ENCODE results near the gene SCRN1. TPM values are rescaled to one million over a fixed set of nuclear protein-coding genes. Genes with fewer than 3 reads are reported as not detected.

The SCRN1 gene
- total RNA-seq, 2 experiments from 2014 or later: 3.8 to 4.4 TPM

DNA sequence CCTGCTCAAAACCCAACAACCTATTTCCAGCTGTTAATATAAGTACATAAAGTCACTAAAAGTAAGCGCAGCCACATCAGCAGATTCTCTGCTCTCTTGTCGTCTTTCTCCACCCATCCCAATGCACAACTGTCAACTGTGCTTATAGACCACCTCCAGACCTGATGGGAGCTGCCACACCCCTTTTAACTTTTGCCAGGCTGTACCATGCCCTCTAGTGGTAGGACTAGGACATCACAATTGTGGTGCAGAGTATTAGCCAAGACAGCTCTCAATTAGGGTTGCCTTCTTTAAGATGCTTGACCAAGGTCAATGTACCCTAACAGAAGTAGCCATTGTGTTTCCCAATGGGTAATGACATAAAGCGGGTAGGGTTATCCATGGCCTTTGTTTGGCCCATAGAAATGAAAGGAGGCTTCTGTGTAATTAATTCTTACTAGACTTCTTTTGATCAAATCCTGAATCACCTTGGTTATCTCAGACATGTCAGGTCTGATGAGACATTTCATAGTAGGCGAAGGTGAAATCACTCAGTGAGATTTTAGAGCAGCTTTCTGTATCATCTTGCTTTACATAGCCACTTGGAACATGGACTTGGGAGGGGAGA lies 68.1 kb downstream of the SCRN1 start:
- POLR2A ChIA-PET: no interaction called here
- CTCF ChIA-PET: interaction anchor here (0.5 to 3.0 kb wide), 32 partner anchors 9 to 1391 kb away, joined by 3 to 16 read pairs (median 4); partner anchors contain the start of gene WIPF3
- no peak overlapping the region for H3K4me3 Mint-ChIP-seq
- H3K9me3 Mint-ChIP-seq (ENCODE audit: low read depth): no peaks in the 10 kb centered on the region
- no peaks in the 10 kb centered on the region for H3K27me3 Mint-ChIP-seq
- peak; percentile 79 for ATAC-seq
- intact Hi-C loops (cut with DNase I, micrococcal nuclease): loop anchor here (1.0 to 5.0 kb wide), 6 partner anchors 43 to 285 kb away; no protein-coding TSS in a partner anchor
- peaks cover 2% of the 10 kb centered on the region for H3K36me3 Mint-ChIP-seq (ENCODE audit: low read depth)
- no peak overlapping the region for H3K27ac Mint-ChIP-seq
- peaks cover 6% of the 10 kb centered on the region for H3K4me1 Mint-ChIP-seq
- DNase-seq: peak; percentile 55

DNA sequence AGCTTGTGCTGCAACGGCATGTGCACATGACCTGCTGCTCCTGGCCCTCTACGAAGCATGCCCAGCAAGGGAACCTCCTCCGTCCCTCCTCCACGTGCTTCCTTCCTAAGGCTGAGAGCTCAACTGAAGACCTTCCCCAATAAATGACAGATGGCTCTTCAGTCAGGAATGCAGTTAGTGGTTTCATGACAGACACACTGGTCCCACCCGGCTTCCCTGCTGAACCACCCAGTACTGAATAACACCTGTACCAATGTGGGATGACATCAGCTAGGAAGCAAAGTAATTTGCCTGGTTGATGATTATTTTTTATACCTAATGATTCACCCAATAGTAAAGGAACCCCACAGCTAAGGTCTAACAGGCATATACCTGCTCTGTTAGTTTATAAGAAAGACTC lies 69.1 kb downstream of the SCRN1 start:
- H3K27me3 Mint-ChIP-seq: no peaks in the 10 kb centered on the region
- CTCF ChIA-PET: interaction anchor here (0.7 to 3.0 kb wide), 17 partner anchors 10 to 996 kb away, joined by 3 to 16 read pairs (median 5); partner anchors contain the start of gene WIPF3
- no peaks in the 10 kb centered on the region for H3K9me3 Mint-ChIP-seq (ENCODE audit: low read depth)
- POLR2A ChIA-PET: no interaction called here
- ATAC-seq (no peak), DNase-seq (no peak)
- no peak overlapping the region for H3K4me3 Mint-ChIP-seq
- H3K36me3 Mint-ChIP-seq (ENCODE audit: low read depth): peaks cover 2% of the 10 kb centered on the region
- intact Hi-C loops (cut with DNase I, micrococcal nuclease): loop anchor here (2.0 to 5.0 kb wide), 4 partner anchors 142 to 284 kb away; no protein-coding TSS in a partner anchor
- H3K4me1 Mint-ChIP-seq: peaks cover 6% of the 10 kb centered on the region
- H3K27ac Mint-ChIP-seq: no peak overlapping the region

DNA sequence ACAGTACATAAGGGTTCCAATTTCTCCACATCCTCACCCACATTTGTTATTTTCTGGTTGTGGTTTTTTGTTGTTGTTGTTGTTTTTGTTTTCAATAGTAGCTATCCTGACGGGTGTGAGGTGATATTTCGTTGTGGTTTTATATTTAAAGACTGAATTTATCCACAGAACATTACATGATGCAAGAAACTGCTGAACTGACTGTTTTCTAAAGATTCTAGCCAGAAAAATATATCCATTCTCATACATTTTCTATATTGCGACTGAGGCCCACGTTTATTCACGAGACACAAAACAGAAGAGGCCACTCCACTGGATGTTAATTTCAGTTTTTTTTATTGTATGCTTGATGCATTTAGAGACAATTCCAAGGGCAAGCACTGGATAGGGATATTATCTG lies 69.8 kb downstream of the SCRN1 start:
- Mint-ChIP-seq H3K4me1 (peaks cover 4% of the 10 kb centered on the region), H3K9me3 (ENCODE audit: low read depth) (no peaks in the 10 kb centered on the region), H3K27me3 (no peaks in the 10 kb centered on the region), H3K4me3 (no peak overlapping the region), H3K36me3 (ENCODE audit: low read depth) (peaks cover 2% of the 10 kb centered on the region), H3K27ac (no peak overlapping the region)
- DNase-seq: no peak
- ATAC-seq: no peak
- ChIA-PET CTCF (interaction anchor here (1.6 to 3.0 kb wide), 3 partner anchors 12 to 172 kb away, joined by 8 to 16 read pairs (median 13); no protein-coding TSS in a partner anchor), POLR2A (no interaction called here)
- intact Hi-C loops (cut with DNase I, micrococcal nuclease): loop anchor here (2.0 to 5.0 kb wide), 4 partner anchors 143 to 283 kb away; no protein-coding TSS in a partner anchor

DNA sequence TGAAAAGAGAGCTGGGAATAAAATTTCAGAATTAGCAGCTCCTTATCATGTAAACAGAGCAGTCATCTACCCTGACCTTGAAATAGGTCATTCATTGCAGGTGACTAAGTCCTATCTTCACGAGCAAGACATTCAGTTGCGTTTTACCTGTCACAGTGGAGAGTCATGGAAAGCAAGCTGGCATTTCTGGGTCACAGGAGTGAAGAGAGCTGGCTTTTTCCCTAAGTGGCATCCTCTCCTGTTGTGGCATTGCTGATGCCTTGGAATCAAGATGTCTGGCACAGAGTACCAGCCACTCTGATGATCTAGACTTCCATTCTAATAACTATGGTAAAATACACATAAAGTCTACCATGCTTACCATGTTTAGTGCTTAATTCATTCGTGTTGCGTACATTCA lies 70.8 kb downstream of the SCRN1 start:
- Mint-ChIP-seq H3K27ac (no peak overlapping the region), H3K36me3 (ENCODE audit: low read depth) (no peaks in the 10 kb centered on the region), H3K4me3 (no peak overlapping the region), H3K9me3 (ENCODE audit: low read depth) (no peaks in the 10 kb centered on the region), H3K27me3 (no peaks in the 10 kb centered on the region), H3K4me1 (no peaks in the 10 kb centered on the region)
- intact Hi-C loops (cut with DNase I, micrococcal nuclease): no loop called here
- DNase-seq (no peak), ATAC-seq (no peak)
- POLR2A ChIA-PET: no interaction called here
- CTCF ChIA-PET: interaction anchor here (0.6 to 0.8 kb wide), 3 partner anchors 9 to 1498 kb away, joined by 3 read pairs; no protein-coding TSS in a partner anchor

DNA sequence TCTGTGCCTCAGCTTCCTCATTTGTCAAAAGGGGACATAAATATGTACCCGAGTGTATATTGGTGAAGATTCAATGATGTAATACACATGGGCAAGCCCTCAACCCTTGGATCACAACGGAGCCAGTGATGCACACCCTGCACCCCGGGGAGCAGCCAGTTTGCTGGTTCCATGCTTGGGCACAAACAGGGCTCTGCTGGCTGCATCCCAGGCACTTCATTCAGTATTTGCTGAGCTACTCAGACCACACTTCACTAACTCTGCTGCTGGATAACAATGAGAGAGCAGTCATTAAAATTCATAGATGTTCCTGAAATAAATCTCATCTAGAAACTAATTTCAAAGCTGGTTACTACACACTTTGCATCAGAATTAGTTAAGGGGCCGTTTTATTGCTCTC lies 72.0 kb downstream of the SCRN1 start:
- POLR2A ChIA-PET: no interaction called here
- no peaks in the 10 kb centered on the region for H3K4me1 Mint-ChIP-seq
- ATAC-seq: no peak
- intact Hi-C loops (cut with DNase I, micrococcal nuclease): no loop called here
- DNase-seq: no peak
- no peak overlapping the region for H3K4me3 Mint-ChIP-seq
- H3K27ac Mint-ChIP-seq: no peak overlapping the region
- no peaks in the 10 kb centered on the region for H3K9me3 Mint-ChIP-seq (ENCODE audit: low read depth)
- H3K36me3 Mint-ChIP-seq (ENCODE audit: low read depth): no peaks in the 10 kb centered on the region
- no peaks in the 10 kb centered on the region for H3K27me3 Mint-ChIP-seq
- CTCF ChIA-PET: interaction anchor here (0.7 to 0.8 kb wide), 2 partner anchors 12 to 13 kb away, joined by 3 to 6 read pairs; no protein-coding TSS in a partner anchor

DNA sequence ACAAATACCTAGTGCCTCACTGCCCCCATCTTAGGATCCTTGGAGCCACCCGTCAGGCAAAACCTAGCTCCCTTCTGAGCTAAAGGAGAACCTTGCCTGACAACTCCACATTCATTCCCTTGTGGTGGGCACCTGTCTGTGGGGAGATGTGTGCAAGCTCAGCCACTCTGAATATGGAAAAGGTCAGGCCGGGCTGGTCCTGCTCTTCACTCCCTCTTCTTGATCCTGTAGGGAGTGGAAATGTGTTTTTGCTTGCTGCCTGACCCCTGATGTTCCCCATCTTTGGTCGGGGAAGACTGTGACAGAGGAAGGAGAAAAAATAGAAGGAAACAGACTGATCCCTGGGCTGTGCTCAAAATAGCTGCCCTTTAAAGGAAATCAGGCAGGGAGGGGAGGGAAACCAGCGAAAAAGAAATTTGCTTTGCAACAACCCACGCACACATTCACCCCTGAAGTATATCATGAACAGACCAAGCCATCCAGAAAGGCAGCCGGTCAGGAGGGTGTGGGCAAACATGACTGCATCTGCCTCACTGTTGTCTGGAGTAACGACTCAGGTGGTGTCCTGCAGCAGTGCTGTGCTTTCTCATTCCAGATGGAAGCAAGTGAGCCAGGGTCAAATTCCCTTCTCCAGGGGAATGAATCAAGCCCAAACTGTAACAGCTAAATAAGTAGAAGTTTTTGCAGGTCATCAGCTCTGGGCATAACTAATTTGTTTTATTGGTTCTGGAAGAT lies 74.0 kb downstream of the SCRN1 start:
- H3K36me3 Mint-ChIP-seq (ENCODE audit: low read depth): no peaks in the 10 kb centered on the region
- CTCF ChIA-PET: no interaction called here
- intact Hi-C loops (cut with DNase I, micrococcal nuclease): no loop called here
- ATAC-seq: no peak
- H3K4me1 Mint-ChIP-seq: no peaks in the 10 kb centered on the region
- DNase-seq: no peak
- no peaks in the 10 kb centered on the region for H3K9me3 Mint-ChIP-seq (ENCODE audit: low read depth)
- H3K4me3 Mint-ChIP-seq: no peak overlapping the region
- POLR2A ChIA-PET: no interaction called here
- no peaks in the 10 kb centered on the region for H3K27me3 Mint-ChIP-seq
- no peak overlapping the region for H3K27ac Mint-ChIP-seq

DNA sequence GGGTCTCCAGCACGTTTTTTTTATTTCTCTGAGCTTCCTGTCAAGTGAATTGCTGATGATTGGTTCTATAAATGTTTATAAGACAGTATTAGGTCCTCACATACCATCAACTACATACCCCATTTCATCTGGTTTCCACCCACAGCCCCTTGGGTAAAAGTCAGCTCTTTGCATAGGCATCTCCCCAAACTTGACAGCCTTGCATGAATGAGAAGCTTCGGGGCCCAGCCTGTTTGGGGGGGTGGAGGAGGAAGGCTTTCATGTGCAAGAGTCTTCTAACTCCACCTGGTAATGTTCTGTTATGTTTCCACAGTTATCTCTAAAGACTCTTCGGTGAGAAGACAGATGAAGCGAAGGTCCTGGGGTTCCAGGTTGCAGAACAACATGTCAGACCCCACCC lies 75.4 kb downstream of the SCRN1 start:
- CTCF ChIA-PET: interaction anchor here (0.7 kb wide), 1 partner anchor 267 kb away, joined by 3 read pairs; no protein-coding TSS in a partner anchor
- no peak for ATAC-seq

DNA sequence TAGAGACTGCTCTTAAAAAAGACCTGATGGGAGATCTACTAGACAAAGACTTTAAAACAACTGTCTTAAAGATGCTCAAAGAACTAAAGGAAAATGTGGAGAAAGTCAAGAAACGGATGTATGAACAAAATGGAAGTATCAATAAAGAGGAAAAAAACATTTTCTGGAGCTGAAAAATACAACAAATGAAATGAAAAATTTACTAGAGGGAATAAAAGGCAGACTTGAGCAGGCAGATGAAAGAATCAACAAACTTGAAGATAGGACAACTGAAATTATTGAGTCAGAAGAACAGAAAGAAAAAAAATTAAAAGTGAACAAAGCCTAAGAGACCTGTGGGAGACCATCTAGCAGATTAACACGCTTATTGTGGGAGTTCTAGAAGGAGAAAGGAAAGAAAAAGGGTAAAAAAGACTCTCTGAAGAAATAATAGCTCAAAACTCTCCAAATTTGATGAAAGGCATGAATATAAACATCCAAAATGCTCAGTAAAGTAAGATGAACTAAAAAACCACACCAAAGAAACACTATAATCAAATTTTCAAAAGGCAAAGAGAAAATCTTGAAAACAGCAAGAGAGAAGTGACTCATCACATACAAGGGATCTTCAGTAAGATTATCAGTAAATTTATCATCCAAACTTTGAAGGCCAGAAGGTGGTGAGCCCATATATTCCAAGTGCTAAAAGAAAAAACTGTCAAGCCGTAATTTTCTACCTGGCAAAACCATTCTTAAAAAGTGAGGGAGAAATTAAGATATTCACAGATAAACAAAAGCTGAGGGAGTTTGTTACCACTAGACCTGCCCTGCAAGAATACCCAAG lies 83.2 kb downstream of the SCRN1 start:
- Mint-ChIP-seq H3K9me3 (ENCODE audit: low read depth) (peaks cover 24% of the 10 kb centered on the region), H3K36me3 (ENCODE audit: low read depth) (peaks cover 12% of the 10 kb centered on the region), H3K4me3 (no peak overlapping the region), H3K27ac (no peak overlapping the region), H3K4me1 (no peaks in the 10 kb centered on the region), H3K27me3 (peaks cover 3% of the 10 kb centered on the region)
- intact Hi-C loops (cut with DNase I, micrococcal nuclease): no loop called here
- POLR2A ChIA-PET: no interaction called here
- no peak for ATAC-seq
- CTCF ChIA-PET: interaction anchor here (3.0 kb wide), 1 partner anchor 15 kb away, joined by 16 read pairs; no protein-coding TSS in a partner anchor
- no peak for DNase-seq

More for the DNA sequence above, 75.4 kb downstream of the SCRN1 start:
- no peak overlapping the region for H3K27ac Mint-ChIP-seq
- no peak overlapping the region for H3K4me3 Mint-ChIP-seq
- DNase-seq: no peak
- no peaks in the 10 kb centered on the region for H3K9me3 Mint-ChIP-seq (ENCODE audit: low read depth)
- POLR2A ChIA-PET: no interaction called here
- no peaks in the 10 kb centered on the region for H3K4me1 Mint-ChIP-seq
- no peaks in the 10 kb centered on the region for H3K36me3 Mint-ChIP-seq (ENCODE audit: low read depth)
- intact Hi-C loops (cut with DNase I, micrococcal nuclease): no loop called here
- H3K27me3 Mint-ChIP-seq: no peaks in the 10 kb centered on the region

DNA sequence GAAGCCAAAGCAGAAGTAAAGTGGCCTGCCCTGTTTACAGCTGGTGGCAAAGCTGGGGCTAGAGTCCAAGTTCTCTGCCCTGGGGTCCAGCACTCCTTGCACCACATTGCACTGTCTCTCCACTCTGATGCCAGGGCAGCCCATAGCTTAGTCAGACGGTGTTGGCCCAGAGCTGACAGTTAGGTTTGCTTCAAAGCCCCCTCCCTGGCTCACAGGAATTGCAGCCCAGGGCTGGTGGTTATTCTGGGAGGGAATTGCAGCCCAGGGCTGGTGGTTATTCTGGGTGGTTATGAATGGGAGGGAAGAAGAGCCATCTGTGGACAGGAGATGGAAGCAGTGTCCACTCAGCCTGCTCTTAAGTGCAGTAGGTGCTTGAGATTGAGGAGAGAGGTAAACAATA lies 88.9 kb downstream of the SCRN1 start:
- Mint-ChIP-seq H3K36me3 (ENCODE audit: low read depth) (peaks cover 5% of the 10 kb centered on the region), H3K9me3 (ENCODE audit: low read depth) (peaks cover 7% of the 10 kb centered on the region), H3K4me3 (no peak overlapping the region), H3K27me3 (peaks cover 14% of the 10 kb centered on the region), H3K4me1 (no peaks in the 10 kb centered on the region), H3K27ac (no peak overlapping the region)
- ChIA-PET CTCF (no interaction called here), POLR2A (interaction anchor here (0.5 kb wide), 1 partner anchor 83 kb away, joined by 3 read pairs; no protein-coding TSS in a partner anchor)
- no peak for DNase-seq
- no peak for ATAC-seq
- intact Hi-C loops (cut with DNase I, micrococcal nuclease): no loop called here

DNA sequence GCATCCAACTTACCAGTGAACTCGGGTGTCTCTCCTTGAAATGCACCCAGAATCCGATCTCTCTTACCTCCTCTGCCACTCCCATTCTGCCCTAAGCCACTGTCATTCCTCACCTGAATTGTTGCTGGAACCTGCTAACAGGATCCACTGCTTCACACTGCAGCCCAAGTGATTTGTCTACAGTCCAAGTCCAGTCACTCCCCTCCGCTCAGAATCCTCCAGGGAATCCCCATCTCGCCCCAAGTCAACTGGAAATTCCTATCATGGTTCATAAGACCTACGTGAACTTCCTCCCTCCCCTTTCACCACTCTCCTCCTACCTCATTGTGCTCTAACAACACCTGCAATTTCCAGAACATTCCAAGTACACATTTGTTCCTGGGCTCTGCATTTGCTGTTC lies 91.3 kb downstream of the SCRN1 start:
- Mint-ChIP-seq H3K27ac (no peak overlapping the region), H3K4me3 (no peak overlapping the region), H3K36me3 (ENCODE audit: low read depth) (no peaks in the 10 kb centered on the region), H3K4me1 (no peaks in the 10 kb centered on the region), H3K9me3 (ENCODE audit: low read depth) (no peaks in the 10 kb centered on the region), H3K27me3 (peaks cover 13% of the 10 kb centered on the region)
- DNase-seq (no peak), ATAC-seq (no peak)
- intact Hi-C loops (cut with DNase I, micrococcal nuclease): no loop called here
- ChIA-PET POLR2A (no interaction called here), CTCF (no interaction called here)

DNA sequence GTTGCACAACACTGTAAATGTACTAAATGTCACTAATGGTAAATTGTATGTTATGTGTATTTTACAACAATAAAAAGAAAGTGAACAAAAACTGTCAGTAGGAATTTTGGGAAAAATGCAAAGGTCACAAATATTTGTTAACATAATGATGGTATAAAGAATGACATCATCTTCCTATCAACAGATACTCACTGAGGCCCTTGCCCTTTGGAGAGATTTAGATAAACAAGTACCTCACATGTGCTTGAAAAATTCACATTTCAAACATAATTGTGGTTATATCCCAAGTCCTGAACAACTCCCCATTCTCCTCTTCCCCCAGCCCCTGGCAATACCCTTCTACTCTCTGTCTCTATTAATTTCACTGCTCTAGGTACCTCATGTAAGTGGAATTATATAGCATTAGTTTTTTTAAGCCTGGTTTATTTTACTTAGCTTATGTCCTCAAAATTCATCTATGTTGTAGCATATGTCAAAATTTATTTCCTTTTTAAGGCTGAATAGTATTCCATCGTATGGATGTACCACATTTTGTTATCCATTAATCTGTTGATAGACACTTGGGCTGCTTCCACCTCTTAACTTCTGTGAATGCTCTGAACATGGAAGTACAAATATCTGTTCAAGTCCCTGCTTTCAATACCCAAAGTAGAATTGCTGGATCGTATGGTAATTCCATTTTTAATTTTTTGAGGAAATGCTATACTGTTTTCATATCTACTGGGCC lies 92.8 kb downstream of the SCRN1 start:
- Mint-ChIP-seq H3K9me3 (ENCODE audit: low read depth) (no peaks in the 10 kb centered on the region), H3K36me3 (ENCODE audit: low read depth) (no peaks in the 10 kb centered on the region), H3K4me3 (no peak overlapping the region), H3K27ac (no peak overlapping the region), H3K27me3 (peaks cover 13% of the 10 kb centered on the region), H3K4me1 (no peaks in the 10 kb centered on the region)
- no peak for DNase-seq
- ATAC-seq: no peak
- intact Hi-C loops (cut with DNase I, micrococcal nuclease): no loop called here
- ChIA-PET CTCF (no interaction called here), POLR2A (no interaction called here)
